Kidney (tissue), 14 donors: Measurements from ENCODE around the gene STRADA. TPM values are rescaled to one million over a fixed set of nuclear protein-coding genes. Genes with fewer than 3 reads are reported as not detected.

Source experiments
- DNase-seq, 5 donors: peaks; one replicate each; pipeline ENCODE4 v3.0.0-alpha.2; 2013 to 2020
- FAIRE-seq: peaks from 2 replicates; lab custom pipeline; 2012; peaks lifted over from hg19 to GRCh38; lab: Jason Lieb, UNC
- H3K27ac ChIP-seq, 2 donors: one replicate each; pipeline ENCODE4 v1.7.0; 2013; ENCODE audit warnings: low read depth in 2 of 2, low read length in 2 of 2, inconsistent platforms in 1 of 2
- H3K27me3 ChIP-seq: one replicate; pipeline ENCODE4 v1.7.1; 2013; ENCODE audit warnings: low read length, inconsistent platforms; ENCODE audit not compliant: control insufficient read depth, insufficient read depth
- H3K36me3 ChIP-seq, 3 donors: one replicate each; pipeline versions ENCODE4 v1.7.0 to v1.7.1; 2013; ENCODE audit warnings: low read length in 3 of 3, control low read depth in 1 of 3, inconsistent platforms in 1 of 3; ENCODE audit not compliant: insufficient read depth in 3 of 3, control insufficient read depth in 2 of 3
- H3K4me1 ChIP-seq, 3 donors: one replicate each; pipeline versions ENCODE4 v1.7.0 to v1.7.1; 2013; ENCODE audit warnings: low read length in 3 of 3, inconsistent platforms in 1 of 3, low read depth in 1 of 3; ENCODE audit not compliant: control insufficient read depth in 2 of 3, insufficient read depth in 2 of 3
- H3K4me3 ChIP-seq, 3 donors: one replicate each; pipeline versions ENCODE4 v1.7.0 to v1.8.1; 2013; ENCODE audit warnings: low read length in 3 of 3, control low read depth in 1 of 3, inconsistent platforms in 1 of 3
- H3K9ac ChIP-seq, 3 donors: one replicate each; pipeline versions ENCODE4 v1.7.0 to v1.7.1; 2013; ENCODE audit warnings: low read length in 3 of 3, control low read depth in 1 of 3, inconsistent platforms in 1 of 3
- H3K9me3 ChIP-seq, 3 donors: one replicate each; pipeline versions ENCODE4 v1.7.0 to v1.7.1; 2013; ENCODE audit warnings: low read length in 3 of 3, control low read depth in 1 of 3, inconsistent platforms in 1 of 3; ENCODE audit not compliant: control insufficient read depth in 2 of 3, insufficient read depth in 1 of 3
- CTCF ChIP-seq: IDR thresholded peaks from 3 replicates; pipeline ENCODE4 v1.5.1; 2012; ENCODE audit warnings: mild to moderate bottlenecking, moderate library complexity, borderline replicate concordance; ENCODE audit not compliant: insufficient read depth; ENCODE audit errors: extremely low read depth
- intact Hi-C: fragments of 100-400 bp; cut with DNase I; formaldehyde crosslinking; loops from one replicate; pipeline ENCODE4 v1.11.1; 2022
- polyA plus RNA-seq: library from polyadenylated mRNA; stranded (reverse); fragments of 350-450 nt; fragmentation: Illumina TruSeq; extraction: RNeasy Lipid Tissue Mini Kit (QIAGEN cat#74804); gene quantifications from one replicate; pipeline ENCODE4 v1.2.3, GENCODE V29; 2014; ENCODE audit warnings: low read depth, low replicate concordance; ENCODE audit not compliant: insufficient read depth
- total RNA-seq: library from RNA; stranded (reverse); fragmentation: NEBNext Ultra II Directional; extraction: Animal tissue kit (Norgen Biotek cat#: 25700); gene quantifications from one replicate; pipeline ENCODE4 v1.2.1, GENCODE V29; 2021
- donor health status: control.
- donor health status: control.
- donor health status: control.
- donor health status: control.
- donor health status: control.
- donor health status: DM: yes; HTN: yes; CAD: no.
- donor health status: Normal renal cell carcinoma (clear cell type).

The STRADA gene
- total and polyA plus RNA-seq, 2 donors from 2014 or later: 25.7 to 38.9 TPM

GRCh38 chr17:63764716-63765115 lies 23.1 kb upstream of the STRADA start:
- Histone ChIP-seq H3K36me3 (peaks cover 9 to 35% (median 10%) of the 10 kb centered on the region in 3 donors), H3K27ac (no peak overlapping the region), H3K4me1 (peaks cover 0 to 4% (median 0%) of the 10 kb centered on the region in 3 donors), H3K27me3 (no peaks in the 10 kb centered on the region), H3K9me3 (no peaks in the 10 kb centered on the region), H3K9ac (no peak overlapping the region), H3K4me3 (no peak overlapping the region)
- intact Hi-C loops: no loop called here
- DNase-seq (peak in 1 of 5 donors; percentile 37), FAIRE-seq (no peak)
- no peak for TF ChIP-seq CTCF

- DNase-seq (no peak), FAIRE-seq (no peak)
- H3K9me3 ChIP-seq: no peaks in the 10 kb centered on the region
- no peak overlapping the region for H3K9ac ChIP-seq
- H3K4me3 ChIP-seq: no peak overlapping the region
- no peaks in the 10 kb centered on the region for H3K27me3 ChIP-seq
- H3K27ac ChIP-seq: no peak overlapping the region
- TF ChIP-seq CTCF: no peak
- peaks cover 9 to 35% (median 10%) of the 10 kb centered on the region in 3 donors for H3K36me3 ChIP-seq
- peaks cover 0 to 4% (median 0%) of the 10 kb centered on the region in 3 donors for H3K4me1 ChIP-seq
- intact Hi-C loops: no loop called here
Measured at GRCh38 chr17:63762161-63763078, 20.8 kb upstream of the STRADA start.

- TF ChIP-seq CTCF: no peak
- H3K27ac ChIP-seq: no peak overlapping the region
- DNase-seq: no peak
- no peak overlapping the region for H3K4me3 ChIP-seq
- H3K9ac ChIP-seq: no peak overlapping the region
- no peaks in the 10 kb centered on the region for H3K27me3 ChIP-seq
- H3K9me3 ChIP-seq: no peaks in the 10 kb centered on the region
- FAIRE-seq: no peak
- H3K4me1 ChIP-seq: no peaks in the 10 kb centered on the region
- intact Hi-C loops: no loop called here
- H3K36me3 ChIP-seq: peaks cover 13 to 45% (median 20%) of the 10 kb centered on the region in 3 donors
Measured at GRCh38 chr17:63760771-63761539, 19.4 kb upstream of the STRADA start.
